Natural killer cell treated with Interleukin-12 subunit alpha and Interleukin-12 subunit beta and Interleukin-15 and Interleukin-18, amount 100 ng/mL, for 72 hours (primary cell): ENCODE results near the gene CRTC2. TPM values are rescaled to one million over a fixed set of nuclear protein-coding genes. Genes with fewer than 3 reads are reported as not detected.
"Not testable (repeated sequence)": the region's sequence is repeated elsewhere in the genome, so short reads cannot be mapped to it uniquely, and the experiment has no call there.

Source experiments
- ATAC-seq, 2 donors: fragments of 150-1000 bp; cut with Tn5 transposase in 1 of 2; sonication (Bioruptor Pico), chemical (Tn5 transposase) in 1 of 2; 2 replicates each; pipeline ENCODE4 v1.10.0; 2021
- DNase-seq: peaks from one replicate; pipeline ENCODE4 v3.0.0; 2022; ENCODE audit warnings: low spot score
- H3K27ac Mint-ChIP-seq, 2 donors: 1 replicate in 1 of 2; 2 replicates in 1 of 2; pipeline ENCODE4 v1.8.0; 2022; ENCODE audit warnings: mixed read lengths in 2 of 2, mild to moderate bottlenecking in 1 of 2, moderate library complexity in 1 of 2
- H3K27me3 Mint-ChIP-seq, 2 donors: 1 replicate in 1 of 2; 2 replicates in 1 of 2; pipeline ENCODE4 v1.8.0; 2022; ENCODE audit warnings: mixed read lengths in 2 of 2
- H3K36me3 Mint-ChIP-seq: one replicate; pipeline ENCODE4 v1.8.0; 2022; ENCODE audit warnings: mixed read lengths
- H3K4me1 Mint-ChIP-seq, 2 donors: 1 replicate in 1 of 2; 2 replicates in 1 of 2; pipeline ENCODE4 v1.8.0; 2022; ENCODE audit warnings: low read depth in 2 of 2, mixed read lengths in 2 of 2, mild to moderate bottlenecking in 1 of 2
- H3K4me3 Mint-ChIP-seq: one replicate; pipeline ENCODE4 v1.8.0; 2022; ENCODE audit warnings: mixed read lengths
- H3K9me3 Mint-ChIP-seq: 2 replicates; pipeline ENCODE4 v1.8.0; 2022; ENCODE audit warnings: mixed read lengths
- total RNA-seq, 2 donors: library from RNA; stranded (reverse); gene quantifications; one replicate each; pipeline ENCODE4 v1.2.3, GENCODE V29; 2022

Gene CRTC2
- 100 to 1,000 TPM; 103 to 129 TPM for total RNA-seq

DNA sequence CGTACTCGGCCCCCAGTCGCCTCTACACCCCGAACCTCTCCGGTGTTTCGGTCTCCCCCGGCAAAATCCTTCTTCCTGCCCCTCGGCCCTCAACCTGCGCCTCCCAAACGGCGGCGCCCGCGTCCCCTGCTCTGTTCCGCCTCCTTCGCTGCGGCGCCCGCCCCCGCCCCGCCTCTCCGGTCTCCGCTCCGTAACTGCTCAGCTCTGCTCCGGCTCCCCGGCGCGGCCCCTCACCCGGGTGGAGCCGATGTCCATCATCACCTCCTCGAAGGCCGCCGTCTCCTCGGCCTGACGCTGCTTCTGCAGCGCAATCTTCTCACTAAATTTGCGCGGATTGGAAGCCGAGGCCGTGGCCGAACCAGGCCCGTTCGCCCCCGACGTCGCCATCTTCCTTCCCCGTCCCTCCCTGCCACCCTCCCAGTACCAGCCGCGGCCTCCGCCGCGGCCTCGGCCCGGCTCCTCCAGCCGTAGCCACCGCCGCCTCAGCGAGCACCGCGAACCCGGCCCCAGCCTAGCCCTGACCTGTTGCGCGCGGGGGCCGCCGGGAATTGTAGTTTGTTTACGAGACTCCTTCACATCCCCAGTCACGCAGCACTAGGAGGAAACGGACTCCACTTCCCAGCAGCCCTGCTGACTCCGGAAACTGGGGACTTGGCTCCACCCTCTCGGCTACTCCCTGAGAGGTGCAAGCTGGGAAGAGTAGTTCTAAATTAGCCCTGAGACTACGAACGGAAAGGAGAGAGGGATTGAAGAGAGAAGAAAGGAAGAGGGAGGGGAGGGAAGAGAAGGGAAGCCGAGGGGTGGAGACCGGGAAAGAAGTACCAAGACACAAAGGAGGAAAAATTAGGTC is at the start of gene CRTC2:
Gene CRTC2, minus strand, starts transcription at position 502 of the 850 bp plus-strand sequence. Its CDS starts 115 bp downstream, at position 387.
- Mint-ChIP-seq H3K27ac (peak within 1 kb of the TSS; percentile 91 to 92), H3K4me1 (peaks cover 47 to 58% of the 10 kb centered on the region in 2 donors), H3K9me3 (no peaks in the 10 kb centered on the region), H3K27me3 (no peaks in the 10 kb centered on the region), H3K4me3 (peak within 1 kb of the TSS; percentile 100), H3K36me3 (peaks cover 14% of the 10 kb centered on the region)
- peak; percentile 95 for ATAC-seq
- peak; percentile 98 for DNase-seq

DNA sequence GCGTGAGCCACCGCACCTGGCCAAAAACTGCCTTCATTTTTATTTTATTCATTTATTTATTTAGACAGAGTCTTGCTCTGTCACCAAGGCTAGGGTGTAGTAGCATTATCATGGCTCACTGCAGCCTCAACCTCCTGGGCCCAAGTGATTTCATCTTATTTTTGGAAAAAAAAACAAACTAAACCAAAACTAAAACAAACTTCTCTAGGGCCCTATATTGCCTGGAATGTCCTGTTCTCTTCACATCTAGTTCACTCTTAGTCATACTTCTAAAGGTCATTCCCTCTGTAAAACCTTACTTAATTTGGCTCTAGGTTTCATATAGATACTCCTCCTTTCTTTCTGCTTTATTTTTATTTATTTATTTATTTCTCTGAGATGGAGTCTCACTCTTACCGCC is 47.7 kb upstream of the CRTC2 start:
- Mint-ChIP-seq H3K27me3 (no peaks in the 10 kb centered on the region), H3K27ac (no peak overlapping the region), H3K4me3 (no peak overlapping the region), H3K9me3 (no peaks in the 10 kb centered on the region), H3K4me1 (no peaks in the 10 kb centered on the region), H3K36me3 (no peaks in the 10 kb centered on the region)
- ATAC-seq = no peak
- no peak for DNase-seq

- no peak overlapping the region for H3K27ac Mint-ChIP-seq
- peaks cover 4% of the 10 kb centered on the region in 2 donors for H3K4me1 Mint-ChIP-seq
- H3K36me3 Mint-ChIP-seq = peaks cover 4% of the 10 kb centered on the region
- no peak for ATAC-seq
- H3K4me3 Mint-ChIP-seq = no peak overlapping the region
- H3K27me3 Mint-ChIP-seq = no peaks in the 10 kb centered on the region
- H3K9me3 Mint-ChIP-seq = no peaks in the 10 kb centered on the region
- DNase-seq = no peak
These were observed 42.0 kb upstream of the CRTC2 start for GRCh38 chr1:154000420-154000819.

- H3K27me3 Mint-ChIP-seq, H3K27ac Mint-ChIP-seq, H3K4me3 Mint-ChIP-seq, DNase-seq, ATAC-seq, H3K9me3 Mint-ChIP-seq: not testable (repeated sequence)
- peaks cover 14 to 17% of the 10 kb centered on the region in 2 donors for H3K4me1 Mint-ChIP-seq
- peaks cover 15% of the 10 kb centered on the region for H3K36me3 Mint-ChIP-seq
These were observed 38.5 kb upstream of the CRTC2 start for GRCh38 chr1:153996882-153997281.

- Mint-ChIP-seq H3K27me3 (no peaks in the 10 kb centered on the region), H3K27ac (no peak overlapping the region), H3K4me3 (no peak overlapping the region), H3K4me1 (peaks cover 23 to 25% of the 10 kb centered on the region in 2 donors), H3K36me3 (peaks cover 24% of the 10 kb centered on the region), H3K9me3 (no peaks in the 10 kb centered on the region)
- DNase-seq (no peak), ATAC-seq (no peak)
These were observed 37.2 kb upstream of the CRTC2 start for GRCh38 chr1:153995640-153996039.

DNA sequence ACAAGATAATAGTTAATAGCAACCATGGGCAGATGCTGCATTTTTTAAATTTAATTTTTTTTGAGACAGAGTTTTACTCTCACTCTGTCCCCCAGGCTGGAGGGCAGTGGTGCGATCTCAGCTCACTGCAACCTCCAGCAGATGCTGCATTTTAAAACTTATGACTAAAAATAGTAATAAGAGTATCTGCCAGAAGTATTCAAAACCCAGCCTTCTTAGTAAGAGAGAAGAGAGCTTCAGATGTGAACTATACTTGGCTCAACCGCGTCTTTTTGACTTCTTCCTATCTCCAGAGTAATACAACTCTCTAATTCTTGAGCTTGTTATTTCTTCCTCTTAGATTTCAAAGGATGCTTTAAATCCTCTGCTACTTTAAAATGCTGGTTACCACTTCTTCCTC is 36.8 kb upstream of the CRTC2 start:
- no peaks in the 10 kb centered on the region for H3K27me3 Mint-ChIP-seq
- ATAC-seq = no peak
- peaks cover 24% of the 10 kb centered on the region for H3K36me3 Mint-ChIP-seq
- DNase-seq = no peak
- H3K9me3 Mint-ChIP-seq = peaks cover 2% of the 10 kb centered on the region
- no peak overlapping the region for H3K27ac Mint-ChIP-seq
- H3K4me1 Mint-ChIP-seq = peaks cover 28 to 30% of the 10 kb centered on the region in 2 donors
- no peak overlapping the region for H3K4me3 Mint-ChIP-seq

- DNase-seq (no peak), ATAC-seq (no peak)
- Mint-ChIP-seq H3K4me1 (peaks cover 36 to 39% of the 10 kb centered on the region in 2 donors), H3K36me3 (peaks cover 24% of the 10 kb centered on the region), H3K27me3 (no peaks in the 10 kb centered on the region), H3K4me3 (peak overlapping the region; percentile 95), H3K9me3 (peaks cover 2% of the 10 kb centered on the region), H3K27ac (peak overlapping the region; percentile 95 to 98)
These were observed 33.4 kb upstream of the CRTC2 start for GRCh38 chr1:153991806-153992205.

DNA sequence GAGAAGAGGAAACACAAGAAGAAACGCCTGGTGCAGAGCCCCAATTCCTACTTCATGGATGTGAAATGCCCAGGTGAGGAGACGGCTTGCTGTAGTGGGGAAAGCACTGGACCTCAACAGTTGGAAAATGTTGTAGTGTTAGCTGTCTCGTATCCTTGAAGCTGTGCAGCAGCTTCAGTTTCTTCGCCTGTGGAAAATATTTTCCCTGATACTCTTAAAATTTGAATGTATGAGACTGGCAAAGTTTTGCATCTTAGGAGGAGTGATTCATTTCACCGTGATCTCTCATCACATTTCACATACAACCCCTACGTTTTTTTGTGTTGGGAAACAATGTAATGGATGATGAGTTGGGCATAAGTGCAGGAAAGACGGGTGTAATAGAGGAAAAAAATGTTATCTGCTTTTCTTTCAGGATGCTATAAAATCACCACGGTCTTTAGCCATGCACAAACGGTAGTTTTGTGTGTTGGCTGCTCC is 32.8 kb upstream of the CRTC2 start:
- Mint-ChIP-seq H3K4me1 (peaks cover 42 to 45% of the 10 kb centered on the region in 2 donors), H3K27me3 (no peaks in the 10 kb centered on the region), H3K9me3 (peaks cover 2% of the 10 kb centered on the region), H3K36me3 (peaks cover 24% of the 10 kb centered on the region), H3K4me3 (peak overlapping the region; percentile 95), H3K27ac (peak overlapping the region; percentile 95 to 98)
- ATAC-seq = no peak
- no peak for DNase-seq

DNA sequence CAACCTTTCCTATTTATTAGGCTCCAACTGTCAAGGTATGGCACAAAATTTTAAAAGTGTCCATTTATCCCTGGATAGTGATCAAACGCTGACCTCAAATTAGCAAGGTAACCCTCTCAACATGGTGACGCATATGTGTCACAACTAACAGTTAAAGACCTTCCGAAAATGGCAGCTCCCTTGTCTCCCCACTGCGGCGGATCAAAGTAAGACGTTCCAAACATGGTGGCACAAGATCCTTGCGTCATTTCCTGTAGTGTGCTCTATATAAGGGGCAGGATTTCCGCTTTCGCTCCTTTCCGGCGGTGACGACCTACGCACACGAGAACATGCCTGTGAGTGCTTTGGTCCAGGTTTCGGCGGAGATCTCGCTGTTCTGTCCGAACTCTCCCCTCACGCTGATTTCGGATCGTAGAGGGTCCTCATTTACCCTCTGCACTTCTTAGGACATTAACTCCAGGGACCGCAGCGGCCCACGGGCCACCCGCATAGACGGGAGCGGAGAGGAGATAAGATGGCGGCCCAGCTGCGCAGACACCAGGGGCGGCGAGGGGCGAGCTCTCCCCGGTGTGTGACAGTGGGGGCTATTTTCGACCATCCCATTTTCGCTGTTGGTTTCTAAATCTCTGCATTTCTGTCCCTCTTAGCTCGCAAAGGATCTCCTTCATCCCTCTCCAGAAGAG is 32.2 kb upstream of the CRTC2 start, which contains the start of gene RPS27:
Gene RPS27, plus strand, starts transcription at position 295 of the 683 bp plus-strand sequence. Its CDS starts 35 bp downstream, at position 330.
- Mint-ChIP-seq H3K9me3 (peaks cover 2% of the 10 kb centered on the region), H3K4me1 (peaks cover 43 to 48% of the 10 kb centered on the region in 2 donors)

GRCh38 chr1:153987621-153988020 is 29.2 kb upstream of the CRTC2 start:
- peaks cover 2% of the 10 kb centered on the region for H3K9me3 Mint-ChIP-seq
- H3K27ac Mint-ChIP-seq = peak overlapping the region in 1 of 2 donors; percentile 65
- H3K4me3 Mint-ChIP-seq = no peak overlapping the region
- peaks cover 16% of the 10 kb centered on the region for H3K36me3 Mint-ChIP-seq
- no peak for ATAC-seq
- H3K4me1 Mint-ChIP-seq = peaks cover 40 to 54% of the 10 kb centered on the region in 2 donors
- no peak for DNase-seq
- H3K27me3 Mint-ChIP-seq = peaks cover 11 to 18% of the 10 kb centered on the region in 2 donors

More for the DNA sequence above, 32.2 kb upstream of the CRTC2 start, which contains the start of gene RPS27:
- H3K27me3 Mint-ChIP-seq = peaks cover 3 to 5% of the 10 kb centered on the region in 2 donors
- peaks cover 22% of the 10 kb centered on the region for H3K36me3 Mint-ChIP-seq
- H3K27ac Mint-ChIP-seq = peak within 1 kb of the TSS; percentile 95 to 98
- ATAC-seq (peak; percentile 93 to 96), DNase-seq (peak; percentile 92)
- peak within 1 kb of the TSS; percentile 95 for H3K4me3 Mint-ChIP-seq

DNA sequence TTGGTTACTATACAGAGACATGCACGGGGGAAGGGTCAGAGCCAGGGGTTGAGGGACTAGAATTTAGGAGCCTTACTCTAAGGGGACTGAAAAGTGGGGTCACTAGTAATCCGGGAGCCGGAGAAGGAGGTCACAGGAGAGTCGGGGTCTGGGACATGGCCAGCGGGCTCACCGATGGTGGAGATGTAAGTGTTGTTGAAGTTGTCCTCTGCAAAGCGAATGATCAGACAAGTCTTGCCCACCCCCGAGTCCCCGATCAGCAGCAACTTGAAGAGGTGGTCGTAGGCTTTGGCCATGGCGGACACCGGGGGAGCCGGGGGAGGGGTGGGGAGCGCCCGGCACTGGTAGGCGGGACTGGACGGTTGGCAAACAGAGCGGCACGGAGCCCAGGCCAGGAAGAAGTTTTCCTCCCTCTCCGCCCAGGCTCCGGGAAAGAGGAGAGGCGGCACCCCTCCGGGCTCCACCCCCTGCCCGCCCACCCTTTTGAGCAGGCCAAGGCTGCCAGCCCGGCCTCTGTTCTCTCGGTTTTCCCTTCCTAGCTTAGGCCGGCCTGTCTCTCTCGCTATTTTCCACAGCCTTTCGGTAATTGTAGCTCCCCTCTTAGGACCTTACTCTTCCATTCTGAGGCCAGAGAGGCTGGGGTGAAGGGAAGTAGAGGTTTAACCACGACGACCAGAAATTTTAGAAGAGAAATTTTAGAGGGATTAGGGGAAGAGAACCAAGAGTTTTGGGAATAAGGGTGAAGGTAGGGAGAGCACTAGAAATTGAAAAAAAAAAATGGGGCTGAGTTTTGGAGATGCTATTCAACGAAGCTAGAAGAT is 27.7 kb upstream of the CRTC2 start, which contains the start of gene RAB13:
Gene RAB13, minus strand, starts transcription at position 399 of the 821 bp plus-strand sequence. Its CDS starts 103 bp downstream, at position 296.
- peaks cover 11 to 18% of the 10 kb centered on the region in 2 donors for H3K27me3 Mint-ChIP-seq
- peaks cover 28 to 41% of the 10 kb centered on the region in 2 donors for H3K4me1 Mint-ChIP-seq
- DNase-seq (no peak), ATAC-seq (no peak)
- peak within 1 kb of the TSS; percentile 61 to 65 for H3K27ac Mint-ChIP-seq
- peak within 1 kb of the TSS; percentile 82 for H3K4me3 Mint-ChIP-seq
- peaks cover 2% of the 10 kb centered on the region for H3K36me3 Mint-ChIP-seq
- peaks cover 2% of the 10 kb centered on the region for H3K9me3 Mint-ChIP-seq

- Mint-ChIP-seq H3K4me1 (peaks cover 24 to 37% of the 10 kb centered on the region in 2 donors), H3K36me3 (no peaks in the 10 kb centered on the region), H3K4me3 (peak overlapping the region; percentile 82), H3K27ac (peak overlapping the region; percentile 61 to 65), H3K9me3 (peaks cover 2% of the 10 kb centered on the region), H3K27me3 (peaks cover 11 to 18% of the 10 kb centered on the region in 2 donors)
- ATAC-seq (peak; percentile 60 to 69), DNase-seq (no peak)
These were observed 27.0 kb upstream of the CRTC2 start for GRCh38 chr1:153985341-153985912.
